Stomach (tissue), 4 donors: ENCODE results near the gene FCHSD2.

Experiments used
- CTCF ChIP-seq, 7 experiments: fragments of 450-650 bp in 4 of 7; fragments of 200-600 bp in 3 of 7; sonication (generic) in 3 of 7; IDR thresholded peaks; one replicate each; pipeline ENCODE4 v1.5.1; 2016 to 2019; ENCODE audit warnings: antibody characterized with exemption in 7 of 7, control low read depth in 2 of 7, mild to moderate bottlenecking in 1 of 7
- EP300 ChIP-seq: sonication (generic); formaldehyde crosslinking; IDR thresholded peaks from one replicate; pipeline ENCODE4 v1.6.1; 2017; ENCODE audit warnings: antibody characterized with exemption
- POLR2A ChIP-seq, 4 donors: fragments of 450-650 bp; IDR thresholded peaks; one replicate each; pipeline ENCODE4 v1.6.1; 2016; ENCODE audit warnings: antibody characterized with exemption in 4 of 4, control low read depth in 2 of 4, mild to moderate bottlenecking in 1 of 4, moderate library complexity in 1 of 4
- POLR2AphosphoS5 ChIP-seq, 3 donors: sonication (generic); formaldehyde crosslinking; IDR thresholded peaks; one replicate each; pipeline ENCODE4 v1.6.1; 2016; ENCODE audit warnings: antibody characterized with exemption in 3 of 3

DNA sequence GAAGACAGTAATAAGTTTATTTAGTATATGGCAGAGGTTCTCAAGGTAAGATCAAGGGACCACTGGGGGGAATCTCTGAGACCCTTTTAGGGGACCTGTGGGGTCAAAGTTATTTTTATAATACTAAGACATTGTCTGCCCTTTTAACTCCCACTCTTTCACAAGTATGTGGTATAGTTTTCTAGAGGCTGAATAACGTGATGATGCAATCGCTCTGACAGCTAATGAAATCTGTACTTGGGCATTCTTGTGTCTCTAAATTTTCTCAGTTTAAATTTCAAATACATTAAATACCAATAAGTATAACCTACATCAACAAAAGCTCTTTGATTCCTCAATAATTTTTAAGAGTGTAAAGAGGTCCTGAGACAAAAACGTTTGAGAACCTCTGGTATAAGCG, 180.0 kb downstream of the FCHSD2 start:
- no peak for TF ChIP-seq EP300
- TF ChIP-seq CTCF (IDR thresholded peaks at IDR 0.05), result no peak
- no peak for TF ChIP-seq POLR2A (IDR thresholded peaks at IDR 0.05)
- TF ChIP-seq POLR2AphosphoS5 (IDR thresholded peaks at IDR 0.05), result no peak
